WTC11 (cell line): ENCODE measurements around the gene BAIAP3. TPM values are rescaled to one million over a fixed set of nuclear protein-coding genes. Genes with fewer than 3 reads are reported as not detected.

Experiments used
- ATAC-seq: fragments of 200-7000 bp; cut with Tn5 transposase; 2 replicates; pipeline ENCODE4 v1.10.0; 2021; ENCODE audit warnings: mild to moderate bottlenecking, moderate library complexity
- CTCF ChIA-PET: fragments of 300-600 bp; sonication (Branson Sonifier 250); formaldehyde crosslinking; loops from one replicate; lab custom pipeline; 2021; ENCODE audit warnings: antibody characterized with exemption; lab: Charles Lee
- POLR2A ChIA-PET: fragments of 350-600 bp; sonication (Branson Sonifier 250); formaldehyde crosslinking; loops from one replicate; lab custom pipeline; 2021; ENCODE audit warnings: antibody characterized with exemption; lab: Charles Lee
- DNase-seq: peaks from one replicate; pipeline ENCODE4 v3.0.0; 2021; ENCODE audit warnings: low spot score
- H3K27ac Mint-ChIP-seq: 2 replicates; pipeline ENCODE4 v1.8.0; 2021; ENCODE audit warnings: mixed read lengths
- H3K27me3 Mint-ChIP-seq: 2 replicates; pipeline ENCODE4 v1.8.0; 2021; ENCODE audit warnings: low read depth, mild to moderate bottlenecking, moderate library complexity, mixed read lengths
- H3K36me3 Mint-ChIP-seq: 2 replicates; pipeline ENCODE4 v1.8.0; 2021; ENCODE audit warnings: mixed read lengths
- H3K4me1 Mint-ChIP-seq: 2 replicates; pipeline ENCODE4 v1.8.0; 2022; ENCODE audit warnings: mixed read lengths
- H3K4me3 Mint-ChIP-seq: 2 replicates; pipeline ENCODE4 v1.8.0; 2021; ENCODE audit warnings: mild to moderate bottlenecking, moderate library complexity, mixed read lengths
- H3K9me3 Mint-ChIP-seq: 2 replicates; pipeline ENCODE4 v1.8.0; 2021; ENCODE audit warnings: mixed read lengths
- ATF6 ChIP-seq: sonication (generic); formaldehyde crosslinking; IDR thresholded peaks from 2 replicates; pipeline ENCODE4 v1.8.1; 2023; ENCODE audit warnings: mild to moderate bottlenecking, missing genetic modification reagents
- CDX4 ChIP-seq: fragments of 250-450 bp; sonication (Bioruptor Pico); IDR thresholded peaks from 2 replicates; pipeline ENCODE4 v1.9.0; 2021; ENCODE audit warnings: moderate library complexity, mild to moderate bottlenecking, inconsistent platforms, borderline replicate concordance
- EMX1 ChIP-seq: fragments of 250-450 bp; sonication (Bioruptor Pico); IDR thresholded peaks from 2 replicates; pipeline ENCODE4 v1.8.0; 2021; ENCODE audit warnings: mild to moderate bottlenecking
- ERG ChIP-seq: fragments of 250-450 bp; sonication (Bioruptor Pico); IDR thresholded peaks from 2 replicates; pipeline ENCODE4 v1.8.0; 2021; ENCODE audit warnings: mild to moderate bottlenecking
- NFE2L1 ChIP-seq: sonication (generic); formaldehyde crosslinking; IDR thresholded peaks from 2 replicates; pipeline ENCODE4 v1.8.1; 2023; ENCODE audit warnings: missing genetic modification reagents
- ZNF671 ChIP-seq: fragments of 250-450 bp; sonication (Bioruptor Pico); IDR thresholded peaks from 2 replicates; pipeline ENCODE4 v1.8.0; 2021; ENCODE audit warnings: mild to moderate bottlenecking
- ZSCAN18 ChIP-seq: fragments of 250-450 bp; sonication (Bioruptor Pico); IDR thresholded peaks from 2 replicates; pipeline ENCODE4 v2.1.2; 2022; ENCODE audit warnings: mild to moderate bottlenecking, moderate library complexity
- total RNA-seq: library from RNA; stranded (reverse); gene quantifications from 3 replicates; pipeline ENCODE4 v1.2.3, GENCODE V29; 2021
- TF ChIP-seq, protein P1 (sequence below): sonication (generic); formaldehyde crosslinking; IDR thresholded peaks from 2 replicates; pipeline ENCODE4 v1.8.1; 2023; ENCODE audit warnings: mild to moderate bottlenecking, missing genetic modification reagents, moderate library complexity
- TF ChIP-seq, protein P2 (sequence below): fragments of 250-450 bp; sonication (Bioruptor Pico); conservative IDR thresholded peaks from 2 replicates; pipeline ENCODE4 v1.9.0; 2021; ENCODE audit warnings: mild to moderate bottlenecking
- TF ChIP-seq, protein P3 (sequence below): sonication (generic); formaldehyde crosslinking; conservative IDR thresholded peaks from 2 replicates; pipeline ENCODE4 v1.8.1; 2023; ENCODE audit warnings: mild to moderate bottlenecking, low read depth, missing genetic modification reagents, moderate library complexity
- TF ChIP-seq, protein P4 (sequence below): sonication (generic); formaldehyde crosslinking; IDR thresholded peaks from 2 replicates; pipeline ENCODE4 v1.8.1; 2023; ENCODE audit warnings: mild to moderate bottlenecking, missing genetic modification reagents, borderline replicate concordance
- TF ChIP-seq, protein P5 (sequence below): sonication (generic); formaldehyde crosslinking; IDR thresholded peaks from 2 replicates; pipeline ENCODE4 v1.8.1; 2022; ENCODE audit warnings: missing genetic modification reagents, borderline replicate concordance

BAIAP3 gene
- total RNA-seq, 1 experiment from 2014 or later: 18.8 TPM

GRCh38 chr16:1315081-1316032 is 18.1 kb upstream of the BAIAP3 start:
- Mint-ChIP-seq H3K27me3 (no peaks in the 10 kb centered on the region), H3K4me3 (no peak overlapping the region), H3K36me3 (peaks cover 58% of the 10 kb centered on the region), H3K4me1 (peaks cover 8% of the 10 kb centered on the region), H3K27ac (no peak overlapping the region), H3K9me3 (no peaks in the 10 kb centered on the region)
- DNase-seq (no peak), ATAC-seq (no peak)
- TF ChIP-seq, protein P1, sequence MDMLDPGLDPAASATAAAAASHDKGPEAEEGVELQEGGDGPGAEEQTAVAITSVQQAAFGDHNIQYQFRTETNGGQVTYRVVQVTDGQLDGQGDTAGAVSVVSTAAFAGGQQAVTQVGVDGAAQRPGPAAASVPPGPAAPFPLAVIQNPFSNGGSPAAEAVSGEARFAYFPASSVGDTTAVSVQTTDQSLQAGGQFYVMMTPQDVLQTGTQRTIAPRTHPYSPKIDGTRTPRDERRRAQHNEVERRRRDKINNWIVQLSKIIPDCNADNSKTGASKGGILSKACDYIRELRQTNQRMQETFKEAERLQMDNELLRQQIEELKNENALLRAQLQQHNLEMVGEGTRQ (CRISPR knock-in tag): no peak
- no peak for TF ChIP-seq ZNF671 (CRISPR knock-in tag)
- TF ChIP-seq ZSCAN18: no peak
- TF ChIP-seq ERG (CRISPR knock-in tag): no peak
- TF ChIP-seq, protein P2, sequence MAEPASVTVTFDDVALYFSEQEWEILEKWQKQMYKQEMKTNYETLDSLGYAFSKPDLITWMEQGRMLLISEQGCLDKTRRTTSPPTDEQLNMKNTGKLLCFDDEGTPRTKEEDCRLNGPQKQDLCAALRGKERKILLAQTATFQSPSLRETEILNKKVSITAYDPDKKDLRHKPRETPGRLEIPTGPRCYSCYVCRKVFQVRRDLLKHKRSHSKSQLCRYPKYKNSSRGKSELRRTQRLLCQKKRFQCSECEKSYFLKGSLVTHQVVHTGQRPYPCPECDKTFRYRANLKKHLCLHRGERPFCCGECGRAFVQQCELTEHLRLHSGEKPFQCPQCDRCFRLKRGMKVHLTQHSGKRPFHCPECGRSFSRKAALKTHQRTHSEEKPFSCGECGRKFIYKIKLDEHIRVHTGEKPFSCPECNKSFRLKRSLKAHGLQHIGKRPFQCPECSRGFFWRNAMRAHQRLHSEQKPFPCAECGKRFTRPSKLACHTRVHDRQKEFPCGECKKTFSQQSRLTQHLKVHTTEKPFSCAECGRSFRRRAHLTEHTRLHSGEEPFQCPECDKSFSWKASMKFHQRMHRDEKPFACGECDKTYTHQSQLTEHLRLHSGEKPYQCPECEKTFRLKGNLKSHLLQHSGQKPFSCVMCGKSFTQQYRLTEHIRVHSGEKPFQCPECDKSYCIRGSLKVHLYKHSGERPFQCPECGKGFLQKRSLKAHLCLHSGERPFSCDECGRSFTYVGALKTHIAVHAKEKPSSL: no peak
- TF ChIP-seq CDX4: no peak
- TF ChIP-seq NFE2L1 (CRISPR knock-in tag): no peak
- TF ChIP-seq, protein P3, sequence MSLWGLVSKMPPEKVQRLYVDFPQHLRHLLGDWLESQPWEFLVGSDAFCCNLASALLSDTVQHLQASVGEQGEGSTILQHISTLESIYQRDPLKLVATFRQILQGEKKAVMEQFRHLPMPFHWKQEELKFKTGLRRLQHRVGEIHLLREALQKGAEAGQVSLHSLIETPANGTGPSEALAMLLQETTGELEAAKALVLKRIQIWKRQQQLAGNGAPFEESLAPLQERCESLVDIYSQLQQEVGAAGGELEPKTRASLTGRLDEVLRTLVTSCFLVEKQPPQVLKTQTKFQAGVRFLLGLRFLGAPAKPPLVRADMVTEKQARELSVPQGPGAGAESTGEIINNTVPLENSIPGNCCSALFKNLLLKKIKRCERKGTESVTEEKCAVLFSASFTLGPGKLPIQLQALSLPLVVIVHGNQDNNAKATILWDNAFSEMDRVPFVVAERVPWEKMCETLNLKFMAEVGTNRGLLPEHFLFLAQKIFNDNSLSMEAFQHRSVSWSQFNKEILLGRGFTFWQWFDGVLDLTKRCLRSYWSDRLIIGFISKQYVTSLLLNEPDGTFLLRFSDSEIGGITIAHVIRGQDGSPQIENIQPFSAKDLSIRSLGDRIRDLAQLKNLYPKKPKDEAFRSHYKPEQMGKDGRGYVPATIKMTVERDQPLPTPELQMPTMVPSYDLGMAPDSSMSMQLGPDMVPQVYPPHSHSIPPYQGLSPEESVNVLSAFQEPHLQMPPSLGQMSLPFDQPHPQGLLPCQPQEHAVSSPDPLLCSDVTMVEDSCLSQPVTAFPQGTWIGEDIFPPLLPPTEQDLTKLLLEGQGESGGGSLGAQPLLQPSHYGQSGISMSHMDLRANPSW (CRISPR knock-in tag): no peak
- TF ChIP-seq, protein P4, sequence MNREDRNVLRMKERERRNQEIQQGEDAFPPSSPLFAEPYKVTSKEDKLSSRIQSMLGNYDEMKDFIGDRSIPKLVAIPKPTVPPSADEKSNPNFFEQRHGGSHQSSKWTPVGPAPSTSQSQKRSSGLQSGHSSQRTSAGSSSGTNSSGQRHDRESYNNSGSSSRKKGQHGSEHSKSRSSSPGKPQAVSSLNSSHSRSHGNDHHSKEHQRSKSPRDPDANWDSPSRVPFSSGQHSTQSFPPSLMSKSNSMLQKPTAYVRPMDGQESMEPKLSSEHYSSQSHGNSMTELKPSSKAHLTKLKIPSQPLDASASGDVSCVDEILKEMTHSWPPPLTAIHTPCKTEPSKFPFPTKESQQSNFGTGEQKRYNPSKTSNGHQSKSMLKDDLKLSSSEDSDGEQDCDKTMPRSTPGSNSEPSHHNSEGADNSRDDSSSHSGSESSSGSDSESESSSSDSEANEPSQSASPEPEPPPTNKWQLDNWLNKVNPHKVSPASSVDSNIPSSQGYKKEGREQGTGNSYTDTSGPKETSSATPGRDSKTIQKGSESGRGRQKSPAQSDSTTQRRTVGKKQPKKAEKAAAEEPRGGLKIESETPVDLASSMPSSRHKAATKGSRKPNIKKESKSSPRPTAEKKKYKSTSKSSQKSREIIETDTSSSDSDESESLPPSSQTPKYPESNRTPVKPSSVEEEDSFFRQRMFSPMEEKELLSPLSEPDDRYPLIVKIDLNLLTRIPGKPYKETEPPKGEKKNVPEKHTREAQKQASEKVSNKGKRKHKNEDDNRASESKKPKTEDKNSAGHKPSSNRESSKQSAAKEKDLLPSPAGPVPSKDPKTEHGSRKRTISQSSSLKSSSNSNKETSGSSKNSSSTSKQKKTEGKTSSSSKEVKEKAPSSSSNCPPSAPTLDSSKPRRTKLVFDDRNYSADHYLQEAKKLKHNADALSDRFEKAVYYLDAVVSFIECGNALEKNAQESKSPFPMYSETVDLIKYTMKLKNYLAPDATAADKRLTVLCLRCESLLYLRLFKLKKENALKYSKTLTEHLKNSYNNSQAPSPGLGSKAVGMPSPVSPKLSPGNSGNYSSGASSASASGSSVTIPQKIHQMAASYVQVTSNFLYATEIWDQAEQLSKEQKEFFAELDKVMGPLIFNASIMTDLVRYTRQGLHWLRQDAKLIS (CRISPR knock-in tag): no peak
- TF ChIP-seq ATF6 (CRISPR knock-in tag): no peak
- TF ChIP-seq EMX1 (CRISPR knock-in tag): no peak
- TF ChIP-seq, protein P5, sequence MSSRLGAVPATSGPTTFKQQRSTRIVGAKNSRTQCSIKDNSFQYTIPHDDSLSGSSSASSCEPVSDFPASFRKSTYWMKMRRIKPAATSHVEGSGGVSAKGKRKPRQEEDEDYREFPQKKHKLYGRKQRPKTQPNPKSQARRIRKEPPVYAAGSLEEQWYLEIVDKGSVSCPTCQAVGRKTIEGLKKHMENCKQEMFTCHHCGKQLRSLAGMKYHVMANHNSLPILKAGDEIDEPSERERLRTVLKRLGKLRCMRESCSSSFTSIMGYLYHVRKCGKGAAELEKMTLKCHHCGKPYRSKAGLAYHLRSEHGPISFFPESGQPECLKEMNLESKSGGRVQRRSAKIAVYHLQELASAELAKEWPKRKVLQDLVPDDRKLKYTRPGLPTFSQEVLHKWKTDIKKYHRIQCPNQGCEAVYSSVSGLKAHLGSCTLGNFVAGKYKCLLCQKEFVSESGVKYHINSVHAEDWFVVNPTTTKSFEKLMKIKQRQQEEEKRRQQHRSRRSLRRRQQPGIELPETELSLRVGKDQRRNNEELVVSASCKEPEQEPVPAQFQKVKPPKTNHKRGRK (CRISPR knock-in tag): no peak
- ChIA-PET CTCF (interaction anchor here (0.6 kb wide), 1 partner anchor 16 kb away, joined by 3 read pairs; no protein-coding TSS in a partner anchor), POLR2A (no interaction called here)
